Peyer's patch (tissue), 4 donors: ENCODE data around the gene YJEFN3. TPM values are rescaled to one million over a fixed set of nuclear protein-coding genes. Genes with fewer than 3 reads are reported as not detected.

Experiments used
- DNase-seq, 3 donors: peaks; one replicate each; pipeline ENCODE4 v3.0.0-alpha.2; 2017 to 2019
- H3K27ac ChIP-seq, 4 donors: fragments of 200-600 bp; sonication (generic); one replicate each; pipeline ENCODE4 v1.5.1; 2016 to 2019
- H3K27me3 ChIP-seq, 2 donors: fragments of 200-600 bp; sonication (generic); one replicate each; pipeline ENCODE4 v1.5.1; 2019
- H3K36me3 ChIP-seq, 3 donors: fragments of 200-600 bp; sonication (generic); one replicate each; pipeline ENCODE4 v1.5.1; 2016 to 2019
- H3K4me1 ChIP-seq, 4 donors: fragments of 200-600 bp; sonication (generic); one replicate each; pipeline ENCODE4 v1.5.1; 2016 to 2019
- H3K4me3 ChIP-seq, 4 donors: fragments of 200-600 bp; sonication (generic); 1 replicate in 3 of 4; 2 replicates in 1 of 4; pipeline ENCODE4 v1.5.1; 2016 to 2019; ENCODE audit warnings: mild to moderate bottlenecking in 1 of 4
- H3K9me3 ChIP-seq, 4 donors: fragments of 200-600 bp; sonication (generic); one replicate each; pipeline ENCODE4 v1.5.1; 2016 to 2019; ENCODE audit warnings: mild to moderate bottlenecking in 1 of 4
- POLR2A ChIP-seq, 2 donors: fragments of 450-650 bp; IDR thresholded peaks; one replicate each; pipeline ENCODE4 v1.5.1; 2017; ENCODE audit warnings: antibody characterized with exemption in 2 of 2, mild to moderate bottlenecking in 2 of 2, moderate library complexity in 2 of 2
- total RNA-seq, 4 donors: library from RNA; depleted of rRNA; stranded (reverse); fragments of >200 nt; gene quantifications; one replicate each; pipeline ENCODE4 v1.1.0, GENCODE V29; 2016
- TF ChIP-seq, protein P1 (sequence below), 6 experiments: fragments of 450-650 bp in 4 of 6; fragments of 200-600 bp in 2 of 6; sonication (generic) in 1 of 6; IDR thresholded peaks; one replicate each; pipeline ENCODE4 v1.5.1; 2017 to 2019; ENCODE audit warnings: antibody characterized with exemption in 6 of 6, mild to moderate bottlenecking in 3 of 6, moderate library complexity in 1 of 6

Gene YJEFN3
- total RNA-seq, 4 donors from 2014 or later = 4.4 to 9.9 (median 5.6) TPM

DNA sequence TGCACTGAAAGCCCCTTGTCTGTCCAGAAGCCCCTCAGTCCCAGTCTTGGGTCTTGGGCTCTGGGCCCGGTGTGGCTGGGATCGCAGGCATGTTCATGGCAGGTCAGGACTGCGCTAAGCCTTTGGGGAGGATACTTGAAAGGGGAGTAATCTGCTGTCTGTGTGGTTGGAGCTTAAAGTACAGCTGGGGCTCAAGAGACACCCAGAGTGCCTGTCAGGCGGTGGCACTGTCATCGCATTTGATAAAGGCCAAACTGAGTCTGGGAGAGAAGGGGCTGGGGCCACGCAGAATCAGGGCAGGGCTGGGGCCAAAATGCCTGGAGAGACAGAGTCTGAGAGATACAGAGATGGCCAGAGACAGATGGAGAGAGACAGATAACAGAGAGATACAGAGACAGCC lies 5.1 kb downstream of the YJEFN3 start:
- H3K27ac ChIP-seq = no peak overlapping the region
- no peak for TF ChIP-seq POLR2A (IDR thresholded peaks at IDR 0.05)
- TF ChIP-seq, protein P1, sequence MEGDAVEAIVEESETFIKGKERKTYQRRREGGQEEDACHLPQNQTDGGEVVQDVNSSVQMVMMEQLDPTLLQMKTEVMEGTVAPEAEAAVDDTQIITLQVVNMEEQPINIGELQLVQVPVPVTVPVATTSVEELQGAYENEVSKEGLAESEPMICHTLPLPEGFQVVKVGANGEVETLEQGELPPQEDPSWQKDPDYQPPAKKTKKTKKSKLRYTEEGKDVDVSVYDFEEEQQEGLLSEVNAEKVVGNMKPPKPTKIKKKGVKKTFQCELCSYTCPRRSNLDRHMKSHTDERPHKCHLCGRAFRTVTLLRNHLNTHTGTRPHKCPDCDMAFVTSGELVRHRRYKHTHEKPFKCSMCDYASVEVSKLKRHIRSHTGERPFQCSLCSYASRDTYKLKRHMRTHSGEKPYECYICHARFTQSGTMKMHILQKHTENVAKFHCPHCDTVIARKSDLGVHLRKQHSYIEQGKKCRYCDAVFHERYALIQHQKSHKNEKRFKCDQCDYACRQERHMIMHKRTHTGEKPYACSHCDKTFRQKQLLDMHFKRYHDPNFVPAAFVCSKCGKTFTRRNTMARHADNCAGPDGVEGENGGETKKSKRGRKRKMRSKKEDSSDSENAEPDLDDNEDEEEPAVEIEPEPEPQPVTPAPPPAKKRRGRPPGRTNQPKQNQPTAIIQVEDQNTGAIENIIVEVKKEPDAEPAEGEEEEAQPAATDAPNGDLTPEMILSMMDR (IDR thresholded peaks at IDR 0.05) = no peak
- H3K9me3 ChIP-seq = no peaks in the 10 kb centered on the region
- peaks cover 0 to 6% (median 0%) of the 10 kb centered on the region in 3 donors for H3K36me3 ChIP-seq
- peaks cover 0 to 8% of the 10 kb centered on the region in 2 donors for H3K27me3 ChIP-seq
- no peak for DNase-seq
- no peak overlapping the region for H3K4me3 ChIP-seq
- H3K4me1 ChIP-seq = peaks cover 2 to 19% (median 14%) of the 10 kb centered on the region in 4 donors

DNA sequence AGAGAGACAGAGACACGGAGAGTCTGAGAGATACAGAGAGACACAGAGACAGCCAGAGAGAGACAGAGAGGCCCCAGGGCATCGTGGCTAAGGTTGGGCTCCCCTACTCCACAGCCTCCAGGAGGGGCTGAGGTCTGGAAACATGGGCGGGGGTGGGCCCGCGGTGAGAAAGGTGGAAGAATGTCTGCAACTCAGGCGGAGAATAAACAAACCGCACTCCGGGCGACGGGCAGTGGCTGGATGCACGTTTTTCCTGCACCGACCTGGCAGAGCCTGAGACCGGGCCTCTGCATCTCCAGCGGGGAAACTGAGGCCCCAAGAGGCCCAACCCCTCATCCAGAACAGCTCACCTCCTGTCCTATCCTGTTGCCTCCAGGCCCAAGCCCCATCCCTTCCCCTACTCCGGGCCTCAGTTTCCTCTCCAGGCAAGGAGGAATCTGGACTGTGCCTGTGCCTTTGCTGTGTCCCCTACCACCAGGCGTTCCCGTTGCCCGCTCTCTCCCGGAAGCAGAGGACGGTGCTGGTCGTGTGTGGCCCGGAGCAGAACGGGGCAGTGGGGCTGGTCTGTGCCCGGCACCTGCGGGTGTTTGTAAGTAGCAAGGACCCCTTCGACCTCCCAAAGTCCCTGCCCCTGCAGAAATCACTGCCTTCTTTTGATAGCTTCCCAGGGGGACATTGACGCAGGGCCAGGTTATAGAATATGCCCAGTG lies 6.0 kb downstream of the YJEFN3 start:
- TF ChIP-seq POLR2A (IDR thresholded peaks at IDR 0.05) = no peak
- TF ChIP-seq, protein P1 (IDR thresholded peaks at IDR 0.05) = no peak

GRCh38 chr19:19535311-19536191 lies 6.8 kb downstream of the YJEFN3 start:
- TF ChIP-seq POLR2A (IDR thresholded peaks at IDR 0.05) = no peak
- TF ChIP-seq, protein P1 (IDR thresholded peaks at IDR 0.05) = no peak
- Histone ChIP-seq H3K27ac (no peak overlapping the region), H3K9me3 (no peaks in the 10 kb centered on the region), H3K4me3 (no peak overlapping the region), H3K27me3 (peaks cover 0 to 15% of the 10 kb centered on the region in 2 donors), H3K36me3 (no peaks in the 10 kb centered on the region), H3K4me1 (peaks cover 2 to 29% (median 22%) of the 10 kb centered on the region in 4 donors)
- no peak for DNase-seq

More for the DNA sequence above, 6.0 kb downstream of the YJEFN3 start:
- H3K4me3 ChIP-seq = no peak overlapping the region
- no peak overlapping the region for H3K27ac ChIP-seq
- peaks cover 0 to 10% of the 10 kb centered on the region in 2 donors for H3K27me3 ChIP-seq
- H3K36me3 ChIP-seq = no peaks in the 10 kb centered on the region
- DNase-seq = no peak
- peaks cover 2 to 21% (median 16%) of the 10 kb centered on the region in 4 donors for H3K4me1 ChIP-seq
- no peaks in the 10 kb centered on the region for H3K9me3 ChIP-seq

- Histone ChIP-seq H3K4me1 (peaks cover 2 to 34% (median 30%) of the 10 kb centered on the region in 4 donors), H3K27ac (peak overlapping the region in 1 of 4 donors; percentile 10), H3K36me3 (no peaks in the 10 kb centered on the region), H3K4me3 (peak overlapping the region in 3 of 4 donors; percentile 15 to 39 (median 17)), H3K9me3 (no peaks in the 10 kb centered on the region), H3K27me3 (peaks cover 0 to 22% of the 10 kb centered on the region in 2 donors)
- TF ChIP-seq, protein P1 (IDR thresholded peaks at IDR 0.05) = no peak
- TF ChIP-seq POLR2A (IDR thresholded peaks at IDR 0.05) = no peak
- no peak for DNase-seq
Measured at GRCh38 chr19:19537075-19538048, 8.7 kb downstream of the YJEFN3 start.
